Left renal cortex interstitium (tissue), 4 donors: ENCODE measurements around the gene FOLR2. TPM values are rescaled to one million over a fixed set of nuclear protein-coding genes. Genes with fewer than 3 reads are reported as not detected.
"Not testable (repeated sequence)": the region's sequence is repeated elsewhere in the genome, so short reads cannot be mapped to it uniquely, and the experiment has no call there.

Source experiments
- DNase-seq, 4 donors: peaks; one replicate each; pipeline ENCODE4 v3.0.0-alpha.2; 2013; ENCODE audit warnings: low read depth in 4 of 4, low spot score in 2 of 4, missing footprints in 1 of 4
- polyA plus RNA-seq, 4 donors: library from polyadenylated mRNA; unstranded; fragments of 120-200 nt; gene quantifications; one replicate each; pipeline ENCODE4 v1.2.1, GENCODE V29; 2013; ENCODE audit not compliant: insufficient read length in 4 of 4

The FOLR2 gene
- polyA plus RNA-seq, result 10 to 100 TPM in 3 of 4 donors, 1 to 10 TPM in 1; 8.3 to 13.0 (median 11.0) TPM

- no peak for DNase-seq
These were observed at the start of gene FOLR2 for GRCh38 chr11:72216638-72217037. FOLR2 (plus strand) TSS chr11:72216794; CDS start chr11:72218585, 1,791 bp downstream.

GRCh38 chr11:72169046-72169555, 47.5 kb upstream of the FOLR2 start:
- DNase-seq, result not testable (repeated sequence)

- not testable (repeated sequence) for DNase-seq
These were observed 46.8 kb upstream of the FOLR2 start for GRCh38 chr11:72169754-72170153.

- DNase-seq, result not testable (repeated sequence)
These were observed 44.6 kb upstream of the FOLR2 start for GRCh38 chr11:72172043-72172442.

- no peak for DNase-seq
These were observed 43.3 kb upstream of the FOLR2 start for GRCh38 chr11:72173291-72173690.

GRCh38 chr11:72174302-72175070, 42.1 kb upstream of the FOLR2 start:
- DNase-seq, result no peak

- DNase-seq, result no peak
These were observed 38.9 kb upstream of the FOLR2 start for GRCh38 chr11:72177656-72178055.

- no peak for DNase-seq
These were observed 37.4 kb upstream of the FOLR2 start for GRCh38 chr11:72179049-72179803.

GRCh38 chr11:72179804-72180396, 36.7 kb upstream of the FOLR2 start:
- no peak for DNase-seq

GRCh38 chr11:72180892-72181552, 35.6 kb upstream of the FOLR2 start:
- DNase-seq, result not testable (repeated sequence)

GRCh38 chr11:72181553-72181958, 35.0 kb upstream of the FOLR2 start:
- not testable (repeated sequence) for DNase-seq

- no peak for DNase-seq
These were observed 28.3 kb upstream of the FOLR2 start for GRCh38 chr11:72188267-72188666.

- peak in 3 of 4 donors; percentile 13 to 40 (median 21) for DNase-seq
These were observed 26.9 kb upstream of the FOLR2 start for GRCh38 chr11:72189455-72190250.

- DNase-seq, result no peak
These were observed 25.9 kb upstream of the FOLR2 start for GRCh38 chr11:72190631-72191071.

GRCh38 chr11:72191961-72192381, 24.6 kb upstream of the FOLR2 start, which contains the start of gene FOLR1:
FOLR1 (plus strand) TSS chr11:72192140; CDS start chr11:72192174, 34 bp downstream.
- no peak for DNase-seq

GRCh38 chr11:72195518-72196270, 20.9 kb upstream of the FOLR2 start:
- no peak for DNase-seq

- not testable (repeated sequence) for DNase-seq
These were observed 15.1 kb upstream of the FOLR2 start for GRCh38 chr11:72201445-72201844.

- DNase-seq, result no peak
These were observed 14.0 kb upstream of the FOLR2 start for GRCh38 chr11:72202571-72202970.

- no peak for DNase-seq
These were observed 13.4 kb upstream of the FOLR2 start for GRCh38 chr11:72203163-72203562.
